Activated CD8-positive, alpha-beta memory T cell treated with anti-CD3 and anti-CD28 coated beads, Interleukin-2, amount 50 U/mL, for 4 hours (primary cell): ENCODE data around the gene POU1F1.
"Not testable (repeated sequence)": the region's sequence is repeated elsewhere in the genome, so short reads cannot be mapped to it uniquely, and the experiment has no call there.

Experiments
- DNase-seq: peaks from one replicate; pipeline ENCODE4 v3.0.0-alpha.2; 2020

Gene POU1F1

GRCh38 chr3:87276484-87276883 lies at the start of gene POU1F1:
TSS of gene POU1F1 (minus strand) at chr3:87276584. CDS start at chr3:87276462, 122 bp downstream.
- DNase-seq, result no peak

- DNase-seq, result no peak
Observed at GRCh38 chr3:87324609-87325008, 48.2 kb upstream of the POU1F1 start.

- DNase-seq, result no peak
Observed at GRCh38 chr3:87320756-87321626, 44.6 kb upstream of the POU1F1 start.

GRCh38 chr3:87318617-87319021 lies 42.2 kb upstream of the POU1F1 start:
- no peak for DNase-seq

- DNase-seq, result no peak
Observed at GRCh38 chr3:87317779-87318178, 41.4 kb upstream of the POU1F1 start.

- DNase-seq, result no peak
Observed at GRCh38 chr3:87313641-87314040, 37.3 kb upstream of the POU1F1 start.

- DNase-seq, result no peak
Observed at GRCh38 chr3:87311309-87311708, 34.9 kb upstream of the POU1F1 start.

GRCh38 chr3:87309601-87310000 lies 33.2 kb upstream of the POU1F1 start:
- no peak for DNase-seq

- DNase-seq, result no peak
Observed at GRCh38 chr3:87307805-87308204, 31.4 kb upstream of the POU1F1 start.

- DNase-seq, result no peak
Observed at GRCh38 chr3:87305517-87305916, 29.1 kb upstream of the POU1F1 start.

GRCh38 chr3:87305031-87305430 lies 28.6 kb upstream of the POU1F1 start:
- DNase-seq, result not testable (repeated sequence)

GRCh38 chr3:87298111-87298718 lies 21.8 kb upstream of the POU1F1 start:
- DNase-seq, result no peak

GRCh38 chr3:87288446-87288845 lies 12.1 kb upstream of the POU1F1 start:
- DNase-seq, result no peak

- DNase-seq, result no peak
Observed at GRCh38 chr3:87287011-87287410, 10.6 kb upstream of the POU1F1 start.

GRCh38 chr3:87272718-87273341 lies 3.6 kb downstream of the POU1F1 start:
- DNase-seq, result no peak

- no peak for DNase-seq
Observed at GRCh38 chr3:87270908-87271700, 5.3 kb downstream of the POU1F1 start.

GRCh38 chr3:87269723-87270122 lies 6.7 kb downstream of the POU1F1 start:
- DNase-seq, result no peak

- DNase-seq, result no peak
Observed at GRCh38 chr3:87268646-87269211, 7.7 kb downstream of the POU1F1 start.

GRCh38 chr3:87267953-87268645 lies 8.3 kb downstream of the POU1F1 start:
- no peak for DNase-seq

GRCh38 chr3:87261925-87262324 lies 14.5 kb downstream of the POU1F1 start:
- DNase-seq, result no peak

GRCh38 chr3:87260270-87260669 lies 16.1 kb downstream of the POU1F1 start:
- peak; percentile 29 for DNase-seq

- DNase-seq, result no peak
Observed at GRCh38 chr3:87250009-87250408, 26.4 kb downstream of the POU1F1 start.
